GM12875 (cell line): ENCODE results near the gene HLA-DOA.

Experiments used
- H3K4me3 ChIP-seq: one replicate; pipeline ENCODE4 v1.5.1; 2011; ENCODE audit warnings: low read depth, low read length, control low read depth
- TF ChIP-seq, protein P1 (sequence below): IDR thresholded peaks from 2 replicates; pipeline ENCODE4 v1.5.1; 2011; ENCODE audit warnings: low read depth, mild to moderate bottlenecking, control low read depth, inconsistent platforms, low read length, moderate library complexity, borderline replicate concordance; ENCODE audit not compliant: insufficient read depth

The HLA-DOA gene

DNA sequence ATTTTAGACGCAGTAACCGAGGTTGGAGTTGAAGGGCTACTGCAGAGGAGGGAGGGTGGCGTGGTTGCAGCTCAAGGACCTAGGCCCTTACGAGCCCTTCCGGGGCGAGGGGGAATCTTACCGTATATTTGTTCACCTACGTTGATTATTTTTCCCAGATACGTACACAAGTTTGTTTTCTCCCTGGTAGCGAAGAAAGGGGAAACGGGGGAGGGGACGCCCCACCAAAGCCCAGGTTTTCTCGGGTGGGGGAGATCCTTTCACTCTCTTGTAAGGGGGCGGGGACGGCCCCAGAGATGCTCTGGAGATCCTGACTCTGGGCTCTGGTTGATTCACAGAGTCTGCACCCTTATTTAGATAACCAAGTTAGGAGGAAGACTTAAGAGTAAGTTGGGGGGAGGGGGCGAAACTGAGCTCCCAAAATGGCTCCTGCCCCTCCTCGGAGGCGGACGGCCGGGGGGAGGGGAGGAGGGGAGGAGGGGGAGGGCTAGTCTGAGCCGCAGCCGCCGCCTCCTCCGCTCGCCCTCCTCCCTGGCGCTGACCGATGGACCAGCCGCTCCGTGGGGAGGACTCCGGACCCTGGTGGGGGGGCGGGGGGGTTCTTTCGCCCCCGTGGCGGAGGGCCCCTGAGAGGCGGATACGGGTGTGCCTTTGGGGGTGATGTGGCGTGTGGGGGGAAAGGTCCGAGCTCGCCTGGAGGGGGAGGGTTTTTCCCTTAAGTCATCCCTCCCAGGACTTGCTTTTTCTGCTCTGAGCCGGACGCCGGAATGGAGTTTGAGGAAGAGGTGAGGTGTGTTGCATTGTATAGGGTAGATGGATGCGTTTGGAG, 38.8 kb downstream of the HLA-DOA start:
- peak overlapping the region; percentile 70 for H3K4me3 ChIP-seq
- TF ChIP-seq, protein P1, sequence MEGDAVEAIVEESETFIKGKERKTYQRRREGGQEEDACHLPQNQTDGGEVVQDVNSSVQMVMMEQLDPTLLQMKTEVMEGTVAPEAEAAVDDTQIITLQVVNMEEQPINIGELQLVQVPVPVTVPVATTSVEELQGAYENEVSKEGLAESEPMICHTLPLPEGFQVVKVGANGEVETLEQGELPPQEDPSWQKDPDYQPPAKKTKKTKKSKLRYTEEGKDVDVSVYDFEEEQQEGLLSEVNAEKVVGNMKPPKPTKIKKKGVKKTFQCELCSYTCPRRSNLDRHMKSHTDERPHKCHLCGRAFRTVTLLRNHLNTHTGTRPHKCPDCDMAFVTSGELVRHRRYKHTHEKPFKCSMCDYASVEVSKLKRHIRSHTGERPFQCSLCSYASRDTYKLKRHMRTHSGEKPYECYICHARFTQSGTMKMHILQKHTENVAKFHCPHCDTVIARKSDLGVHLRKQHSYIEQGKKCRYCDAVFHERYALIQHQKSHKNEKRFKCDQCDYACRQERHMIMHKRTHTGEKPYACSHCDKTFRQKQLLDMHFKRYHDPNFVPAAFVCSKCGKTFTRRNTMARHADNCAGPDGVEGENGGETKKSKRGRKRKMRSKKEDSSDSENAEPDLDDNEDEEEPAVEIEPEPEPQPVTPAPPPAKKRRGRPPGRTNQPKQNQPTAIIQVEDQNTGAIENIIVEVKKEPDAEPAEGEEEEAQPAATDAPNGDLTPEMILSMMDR, result no peak

DNA sequence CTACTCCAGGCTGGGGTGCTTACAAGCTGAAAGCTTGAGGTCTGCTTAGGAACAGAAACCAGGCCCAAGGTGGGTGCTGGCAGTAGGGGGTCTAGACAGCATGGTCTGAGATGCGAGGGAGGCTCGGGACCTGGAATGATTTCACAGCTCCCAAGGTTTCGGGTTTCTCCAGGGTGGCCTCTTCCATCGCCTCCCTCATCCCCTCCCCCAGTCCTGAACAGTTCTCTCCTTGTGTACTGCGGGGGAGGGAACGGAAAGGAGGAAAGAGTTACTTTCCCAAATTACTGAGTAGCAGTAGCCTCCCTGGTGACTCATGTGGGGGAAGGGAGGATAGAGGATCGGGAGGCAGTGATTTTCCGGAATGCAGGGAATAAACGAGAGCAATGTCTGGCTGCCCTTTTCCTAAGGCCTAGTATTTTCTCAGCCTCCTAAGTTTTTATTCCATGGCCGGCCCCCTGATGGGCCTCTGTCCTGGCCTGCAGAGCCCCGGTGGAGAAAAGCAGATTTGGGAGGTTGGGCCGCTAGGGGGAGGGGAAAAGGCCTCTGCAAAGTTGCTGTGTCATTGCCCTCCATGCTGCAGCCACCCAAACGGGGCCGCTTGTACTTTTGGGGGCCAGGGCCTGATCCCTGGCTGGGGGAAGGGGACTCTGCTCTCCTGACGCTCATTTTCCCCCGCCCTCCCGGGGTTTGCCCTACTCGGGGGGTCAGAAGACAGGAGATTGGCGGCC, 39.5 kb downstream of the HLA-DOA start:
- TF ChIP-seq, protein P1, result peak; percentile 12; the same call in 1 of the 2 replicates
- H3K4me3 ChIP-seq, result peak overlapping the region; percentile 70

DNA sequence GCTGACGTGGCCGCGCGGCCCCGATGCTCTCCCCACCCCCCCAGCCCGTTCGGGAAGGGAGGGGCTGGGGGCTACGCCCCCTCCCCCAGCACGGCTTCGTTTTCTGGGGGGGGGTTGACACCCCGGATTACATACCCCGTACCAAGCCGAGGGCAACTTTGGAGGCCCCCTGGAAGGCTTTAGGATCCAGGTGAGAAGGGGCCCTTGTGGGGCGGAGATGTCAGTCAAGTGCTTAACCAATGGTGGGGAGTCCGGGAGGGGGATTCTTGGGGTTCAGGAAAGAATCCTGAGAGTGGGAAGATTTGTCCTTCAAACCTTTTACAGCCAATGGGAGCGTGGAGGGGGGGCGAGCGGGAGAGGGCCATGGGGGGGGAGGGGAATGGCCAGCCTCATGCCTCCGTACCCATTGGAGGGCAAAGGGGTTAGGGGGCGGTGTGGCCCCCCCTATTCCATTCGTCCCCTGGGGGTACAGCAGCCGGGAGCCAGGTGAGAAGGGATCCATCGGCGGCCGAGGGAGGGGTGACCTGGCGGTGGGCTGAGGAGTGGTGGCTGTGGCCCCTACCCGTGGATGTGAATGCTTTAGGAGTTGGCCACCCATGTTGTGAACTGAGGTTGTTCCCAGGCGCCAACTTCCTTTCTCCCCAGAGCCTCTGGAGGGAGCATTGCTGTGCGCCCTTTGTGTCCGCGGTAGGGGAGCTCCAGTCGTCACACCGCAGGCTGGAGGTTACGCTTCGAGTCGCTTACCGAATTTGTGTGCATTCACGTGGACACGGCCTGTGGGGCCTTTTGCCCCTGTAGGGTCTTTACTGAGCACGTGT, 40.3 kb downstream of the HLA-DOA start:
- TF ChIP-seq, protein P1, result no peak
- H3K4me3 ChIP-seq, result peak overlapping the region; percentile 70

DNA sequence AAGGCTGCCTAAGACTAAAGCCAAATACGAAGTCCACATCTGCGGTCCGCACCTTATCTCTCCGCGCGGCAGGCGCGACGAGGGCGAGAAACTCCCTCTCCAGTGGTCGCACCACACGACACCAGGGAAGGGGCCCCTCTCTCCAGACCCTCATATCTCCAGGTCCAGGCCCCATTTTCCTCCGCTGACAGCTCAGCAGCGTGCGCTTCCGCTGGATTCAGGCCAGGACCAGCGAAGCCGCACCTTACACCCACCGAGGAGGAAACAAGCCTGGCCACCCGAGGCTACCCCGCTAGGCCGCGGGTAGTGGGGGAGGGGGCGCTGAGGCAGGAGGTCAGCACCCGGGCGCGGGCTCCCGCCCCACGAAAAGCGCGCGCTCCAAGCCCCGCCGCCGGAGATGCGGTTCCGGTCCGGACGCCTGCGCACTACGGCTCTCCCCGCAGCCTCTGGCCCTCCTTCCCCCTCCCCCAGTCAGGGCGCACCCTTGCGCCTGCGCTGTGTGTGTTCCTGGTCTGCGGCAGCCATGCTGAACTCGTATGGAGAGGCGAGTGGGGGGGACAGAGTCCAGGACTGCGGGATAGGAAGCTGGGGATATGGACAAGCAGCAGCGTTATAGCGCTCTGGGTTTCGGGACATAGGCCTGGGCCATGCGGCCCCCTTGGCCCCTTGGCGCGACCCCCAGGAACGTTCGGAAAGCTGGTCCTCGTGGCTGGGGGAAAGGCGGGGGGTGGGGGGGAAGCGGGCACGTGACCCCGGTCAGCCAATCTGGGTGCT, 41.1 kb downstream of the HLA-DOA start, which contains the start of gene BRD2:
Gene BRD2 (plus strand): TSS at position 502 of the 774 bp plus-strand sequence. CDS start 4,305 bp downstream, outside the sequence.
- TF ChIP-seq, protein P1, result no peak
- H3K4me3 ChIP-seq, result peak within 1 kb of the TSS; percentile 70

DNA sequence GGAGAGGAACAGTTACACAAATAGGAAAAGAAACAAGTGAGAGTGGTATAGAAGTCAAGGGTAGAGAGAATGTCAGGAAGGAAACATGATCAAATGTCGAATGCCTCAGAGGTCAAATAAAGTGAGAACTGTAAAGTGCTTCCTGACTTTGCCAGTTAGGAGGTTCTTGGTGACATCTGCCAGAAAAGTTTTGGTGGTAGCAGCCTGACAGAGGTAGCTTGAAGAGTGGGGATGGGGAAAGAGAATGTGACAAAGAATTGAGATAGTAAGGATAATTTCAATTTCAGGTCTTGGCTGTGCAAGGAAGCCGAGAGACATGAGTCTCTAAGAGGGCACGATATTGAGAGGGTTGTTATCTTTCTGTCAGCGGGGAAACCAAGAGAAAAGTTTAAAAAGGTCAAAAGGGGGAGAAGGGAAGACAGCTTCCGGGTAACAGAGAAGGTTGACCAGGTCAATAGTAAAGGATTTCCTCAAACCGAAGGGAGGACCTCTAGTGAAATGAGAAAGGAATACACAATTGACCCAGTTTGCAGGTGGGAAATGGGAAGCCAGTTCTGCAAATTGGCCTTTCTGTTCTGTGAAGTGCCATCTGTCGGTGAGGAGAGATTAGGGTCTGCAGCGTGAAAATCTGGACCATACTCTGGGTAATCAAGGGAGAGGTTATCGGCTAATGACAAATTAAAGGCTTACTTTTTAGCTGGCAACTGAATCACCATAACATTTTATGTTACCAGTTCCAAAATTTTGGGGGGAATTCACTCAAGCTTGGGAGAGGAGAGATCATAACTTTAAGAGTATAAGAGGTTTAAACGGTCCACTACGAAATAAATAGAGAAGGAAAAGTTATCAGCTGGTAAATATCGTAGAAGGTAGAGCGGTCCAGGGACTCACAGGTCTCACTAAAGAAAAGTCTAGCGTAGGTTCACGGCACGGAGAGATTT, 42.0 kb downstream of the HLA-DOA start:
- H3K4me3 ChIP-seq, result peak overlapping the region; percentile 70
- TF ChIP-seq, protein P1, result peak; percentile 58
